NB4 (cell line): ENCODE measurements around the gene SLC2A3.
"Not testable (repeated sequence)": the region's sequence is repeated elsewhere in the genome, so short reads cannot be mapped to it uniquely, and the experiment has no call there.

ENCODE experiments used
- MAX ChIP-seq: IDR thresholded peaks from 2 replicates; pipeline ENCODE4 v1.6.1; 2011; ENCODE audit warnings: low read depth, low read length
- MYC ChIP-seq: IDR thresholded peaks from 2 replicates; pipeline ENCODE4 v1.6.1; 2011; ENCODE audit warnings: low read depth, low read length
- POLR2A ChIP-seq: IDR thresholded peaks from 2 replicates; pipeline ENCODE4 v1.6.1; 2011; ENCODE audit warnings: mild to moderate bottlenecking; ENCODE audit not compliant: insufficient read length; ENCODE audit errors: extremely low read depth
- TF ChIP-seq, protein P1 (sequence below): IDR thresholded peaks from one replicate; pipeline ENCODE4 v1.5.1; 2012; ENCODE audit warnings: low read depth, low read length

DNA sequence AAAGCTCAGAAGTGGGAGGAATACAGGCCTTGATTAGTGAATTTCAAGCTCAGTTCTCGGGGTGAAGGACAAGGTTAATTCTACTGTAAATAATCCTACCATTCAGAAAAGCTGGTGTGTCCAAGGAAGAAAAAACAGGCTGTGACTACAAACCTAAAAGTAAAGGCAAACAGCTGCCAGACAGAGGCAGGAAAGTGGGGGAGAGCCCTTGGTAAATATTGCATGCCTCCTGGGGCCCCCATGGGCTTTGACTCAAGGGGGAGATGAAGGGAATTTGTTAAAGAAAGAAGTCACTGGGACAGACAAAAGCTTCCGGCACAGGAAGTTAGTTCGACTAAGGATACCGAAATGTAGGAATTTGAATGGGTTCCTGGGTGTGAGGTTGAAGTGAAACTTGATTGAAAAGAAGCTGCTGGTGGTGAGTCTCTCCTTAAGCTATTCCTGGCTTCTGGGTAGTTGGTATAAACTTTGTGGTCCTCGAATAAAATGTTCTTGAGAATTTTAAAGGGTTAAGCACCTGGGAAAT is 30.3 kb downstream of the SLC2A3 start:
- TF ChIP-seq POLR2A, MAX, MYC: not testable (repeated sequence)
- TF ChIP-seq, protein P1, sequence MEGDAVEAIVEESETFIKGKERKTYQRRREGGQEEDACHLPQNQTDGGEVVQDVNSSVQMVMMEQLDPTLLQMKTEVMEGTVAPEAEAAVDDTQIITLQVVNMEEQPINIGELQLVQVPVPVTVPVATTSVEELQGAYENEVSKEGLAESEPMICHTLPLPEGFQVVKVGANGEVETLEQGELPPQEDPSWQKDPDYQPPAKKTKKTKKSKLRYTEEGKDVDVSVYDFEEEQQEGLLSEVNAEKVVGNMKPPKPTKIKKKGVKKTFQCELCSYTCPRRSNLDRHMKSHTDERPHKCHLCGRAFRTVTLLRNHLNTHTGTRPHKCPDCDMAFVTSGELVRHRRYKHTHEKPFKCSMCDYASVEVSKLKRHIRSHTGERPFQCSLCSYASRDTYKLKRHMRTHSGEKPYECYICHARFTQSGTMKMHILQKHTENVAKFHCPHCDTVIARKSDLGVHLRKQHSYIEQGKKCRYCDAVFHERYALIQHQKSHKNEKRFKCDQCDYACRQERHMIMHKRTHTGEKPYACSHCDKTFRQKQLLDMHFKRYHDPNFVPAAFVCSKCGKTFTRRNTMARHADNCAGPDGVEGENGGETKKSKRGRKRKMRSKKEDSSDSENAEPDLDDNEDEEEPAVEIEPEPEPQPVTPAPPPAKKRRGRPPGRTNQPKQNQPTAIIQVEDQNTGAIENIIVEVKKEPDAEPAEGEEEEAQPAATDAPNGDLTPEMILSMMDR: not testable (repeated sequence)
